Retinal pigment epithelial cell (primary cell): ENCODE results near the gene MTFR1L.

Experiments used
- DNase-seq: peaks from one replicate; pipeline ENCODE4 v3.0.0-alpha.2; 2010; ENCODE audit warnings: low read depth
- H3K4me3 ChIP-seq: 2 replicates; pipeline ENCODE4 v1.5.1; 2011; ENCODE audit warnings: mild to moderate bottlenecking, low read length, control low read depth, moderate library complexity
- TF ChIP-seq, protein P1 (sequence below): conservative IDR thresholded peaks from 2 replicates; pipeline ENCODE4 v1.5.1; 2011; ENCODE audit warnings: low read depth, low read length, control low read depth, inconsistent platforms

MTFR1L gene

DNA sequence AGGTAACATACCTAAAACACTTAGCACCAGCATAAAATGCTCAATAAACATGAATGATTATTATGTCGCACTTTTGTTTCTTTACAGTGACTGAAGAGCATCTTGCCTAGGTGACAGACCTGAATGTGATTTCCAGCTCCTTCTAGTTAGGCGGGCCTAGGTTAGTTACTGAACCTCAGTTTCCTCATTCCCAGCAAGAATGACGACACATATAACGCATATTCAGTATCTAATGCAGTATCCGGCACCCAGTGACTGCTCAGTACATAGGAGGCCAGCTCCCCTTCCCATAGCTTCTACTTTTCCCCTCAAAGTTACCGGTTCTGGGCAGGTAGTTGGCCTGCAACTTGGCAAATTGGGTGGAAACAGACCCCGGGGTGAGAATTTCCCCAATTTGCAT is 38.7 kb downstream of the MTFR1L start:
- no peak for DNase-seq
- peak overlapping the region; percentile 64 for H3K4me3 ChIP-seq
- TF ChIP-seq, protein P1, sequence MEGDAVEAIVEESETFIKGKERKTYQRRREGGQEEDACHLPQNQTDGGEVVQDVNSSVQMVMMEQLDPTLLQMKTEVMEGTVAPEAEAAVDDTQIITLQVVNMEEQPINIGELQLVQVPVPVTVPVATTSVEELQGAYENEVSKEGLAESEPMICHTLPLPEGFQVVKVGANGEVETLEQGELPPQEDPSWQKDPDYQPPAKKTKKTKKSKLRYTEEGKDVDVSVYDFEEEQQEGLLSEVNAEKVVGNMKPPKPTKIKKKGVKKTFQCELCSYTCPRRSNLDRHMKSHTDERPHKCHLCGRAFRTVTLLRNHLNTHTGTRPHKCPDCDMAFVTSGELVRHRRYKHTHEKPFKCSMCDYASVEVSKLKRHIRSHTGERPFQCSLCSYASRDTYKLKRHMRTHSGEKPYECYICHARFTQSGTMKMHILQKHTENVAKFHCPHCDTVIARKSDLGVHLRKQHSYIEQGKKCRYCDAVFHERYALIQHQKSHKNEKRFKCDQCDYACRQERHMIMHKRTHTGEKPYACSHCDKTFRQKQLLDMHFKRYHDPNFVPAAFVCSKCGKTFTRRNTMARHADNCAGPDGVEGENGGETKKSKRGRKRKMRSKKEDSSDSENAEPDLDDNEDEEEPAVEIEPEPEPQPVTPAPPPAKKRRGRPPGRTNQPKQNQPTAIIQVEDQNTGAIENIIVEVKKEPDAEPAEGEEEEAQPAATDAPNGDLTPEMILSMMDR = no peak

DNA sequence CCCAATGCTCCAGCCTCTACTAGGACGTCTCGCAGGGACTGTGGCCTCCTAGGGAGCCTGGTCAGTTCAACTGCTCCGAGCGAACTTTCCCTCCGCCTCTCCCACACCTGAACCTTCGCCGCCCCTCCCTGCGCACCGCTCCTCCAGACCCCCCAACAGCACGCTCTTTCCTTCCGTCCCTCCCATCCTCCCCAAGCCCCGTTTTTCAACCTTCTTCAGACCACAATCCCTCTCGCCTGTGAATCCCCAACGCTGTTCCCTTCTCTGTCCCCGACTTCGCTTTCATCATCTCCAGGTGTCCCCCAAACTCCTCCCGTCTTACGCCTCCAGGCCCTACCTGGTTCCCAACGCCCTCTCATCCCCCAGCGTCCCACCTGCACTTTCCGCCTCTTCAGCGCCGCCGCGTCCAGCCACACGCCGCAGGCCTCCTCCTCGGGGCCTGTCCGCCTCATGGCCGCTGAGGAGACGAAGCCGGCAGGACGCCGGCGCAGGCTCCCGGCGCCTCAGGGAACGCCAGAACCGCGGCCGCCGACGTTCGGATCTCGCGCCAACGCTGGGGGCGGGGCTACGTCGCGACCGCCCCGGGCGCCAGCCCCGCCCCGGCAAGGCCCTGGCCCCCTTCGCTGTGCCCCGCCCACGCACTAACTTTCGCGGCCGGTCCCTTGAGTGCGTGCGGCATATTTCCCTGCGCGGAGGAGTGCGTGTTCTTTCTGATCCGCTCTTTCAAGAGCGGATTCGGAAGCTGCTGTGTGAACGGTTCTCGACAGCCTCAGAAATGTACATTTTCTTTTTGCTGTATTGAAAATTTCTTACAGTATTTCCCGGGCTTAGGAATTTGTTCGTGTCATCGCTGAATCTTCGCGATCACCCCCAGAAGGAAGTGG is 39.4 kb downstream of the MTFR1L start, which contains the start of gene AUNIP:
AUNIP (minus strand) TSS at position 552 of the 884 bp plus-strand sequence; CDS start at position 452, 100 bp downstream.
- peak within 1 kb of the TSS; percentile 64 for H3K4me3 ChIP-seq
- TF ChIP-seq, protein P1 = no peak
- no peak for DNase-seq

DNA sequence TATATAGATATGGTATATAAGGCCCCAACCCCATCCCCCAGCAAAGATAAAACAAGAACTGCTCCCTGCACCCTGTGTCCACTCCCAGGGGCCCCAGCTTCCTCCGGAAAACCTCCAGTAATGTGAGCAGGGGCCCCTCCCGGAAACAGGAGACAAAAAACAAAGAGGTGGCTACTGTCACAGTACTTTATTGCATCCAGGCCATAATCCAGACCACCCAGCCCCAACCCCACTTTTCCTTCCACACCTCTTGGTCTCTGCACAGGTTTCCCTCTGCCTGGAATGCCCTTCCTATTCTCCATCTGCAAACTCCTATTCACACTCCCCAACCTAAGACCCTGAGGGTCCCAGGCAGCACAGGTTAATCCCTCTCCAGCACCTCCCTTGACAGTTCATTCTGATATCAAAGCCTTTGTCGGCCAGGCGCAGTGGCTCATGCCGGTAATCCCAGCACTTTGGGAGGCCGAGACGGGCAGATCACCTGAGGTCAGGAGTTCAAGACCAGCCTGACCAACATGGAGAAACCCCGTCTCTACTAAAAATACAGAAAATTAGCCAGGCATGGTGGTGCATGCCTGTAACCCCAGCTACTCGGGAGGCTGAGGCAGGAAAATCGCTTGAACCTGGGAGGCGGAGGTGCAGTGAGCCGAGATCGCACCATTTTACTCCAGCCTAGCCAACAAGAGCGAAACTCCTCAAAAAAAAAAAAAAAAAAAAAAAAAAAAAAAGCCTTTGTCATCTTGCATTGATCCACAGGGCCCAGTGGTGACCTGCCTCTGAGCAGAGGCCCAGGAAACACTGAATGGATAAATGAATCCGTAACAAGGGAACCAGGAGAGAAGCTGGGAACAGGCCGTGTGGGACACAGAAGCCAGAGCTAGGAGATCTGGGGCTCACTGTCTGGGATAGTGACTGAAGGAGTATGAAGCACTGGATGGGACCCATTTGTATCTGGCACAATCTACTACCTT is 41.8 kb downstream of the MTFR1L start:
- TF ChIP-seq, protein P1 = no peak
- no peak overlapping the region for H3K4me3 ChIP-seq
- DNase-seq = no peak

DNA sequence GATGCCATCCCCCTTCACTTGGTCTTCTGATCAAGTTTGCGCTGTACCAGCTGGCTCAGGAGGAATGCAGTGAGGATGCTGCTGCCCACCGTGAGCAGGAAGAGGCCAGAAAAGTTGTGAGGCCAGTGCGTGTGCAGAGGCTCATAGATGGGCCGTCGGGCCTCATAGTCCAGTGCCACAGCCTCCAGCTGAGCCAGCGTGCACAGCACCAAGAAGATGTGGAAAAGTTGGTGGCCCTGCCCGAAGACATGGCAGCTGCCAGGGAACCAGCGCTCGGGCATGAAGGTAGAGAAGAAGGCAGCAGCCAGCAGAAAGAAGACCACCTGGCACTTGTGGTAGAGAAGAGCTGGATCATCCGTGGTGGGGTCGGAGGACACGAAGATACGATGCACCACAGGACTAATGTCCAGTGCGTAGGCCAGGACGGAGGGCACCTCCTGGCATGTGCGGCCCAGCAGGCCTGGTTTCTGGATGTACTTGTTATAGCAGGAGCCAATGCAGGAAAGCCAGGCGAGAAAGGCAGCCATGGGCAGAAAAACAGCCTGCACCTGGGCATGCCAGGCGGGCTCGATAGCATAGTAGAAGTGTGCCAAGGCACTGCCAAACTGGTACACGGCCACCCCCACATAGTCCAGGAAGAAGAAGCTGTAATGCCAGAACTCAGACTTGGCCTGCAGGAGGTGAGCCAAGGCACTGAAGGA is 43.2 kb downstream of the MTFR1L start:
- TF ChIP-seq, protein P1 = no peak
- H3K4me3 ChIP-seq = no peak overlapping the region
- DNase-seq = no peak

DNA sequence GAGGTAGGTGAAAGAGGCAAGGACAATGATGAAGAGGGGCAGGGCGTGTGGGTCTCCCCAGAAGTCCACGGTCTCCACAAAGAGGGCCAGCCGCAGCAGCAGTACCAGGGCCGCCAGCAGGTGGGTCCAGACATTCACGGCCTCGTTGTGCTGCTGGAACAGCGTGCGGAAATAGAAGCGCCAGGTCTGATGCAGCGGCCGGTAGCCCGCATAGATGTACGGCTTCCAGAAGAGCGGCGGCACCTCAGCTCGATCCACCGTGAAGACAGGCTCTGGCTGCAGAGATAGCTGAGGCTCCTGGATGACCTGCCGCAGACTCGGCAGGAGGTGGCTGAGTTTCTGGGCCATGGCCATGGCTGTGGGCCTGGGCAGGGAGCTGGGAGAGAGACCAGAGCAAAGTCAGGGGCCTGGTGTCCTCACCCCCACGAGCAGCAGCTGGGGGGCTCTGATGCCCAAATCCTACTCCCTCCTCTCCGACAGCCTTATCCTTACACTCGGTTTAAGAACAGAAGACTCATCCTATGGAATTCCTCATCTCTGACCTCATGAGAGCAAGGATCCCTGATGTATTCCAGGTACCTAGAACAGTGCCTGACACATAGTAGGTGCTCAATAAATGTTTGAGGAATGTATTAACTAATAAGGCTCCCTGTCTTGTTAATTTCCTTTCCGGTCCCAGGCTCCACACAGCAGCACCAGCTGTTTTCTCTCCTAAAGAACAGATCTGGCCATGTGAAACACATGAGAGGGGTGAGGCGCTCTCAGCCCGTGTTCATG is 43.9 kb downstream of the MTFR1L start:
- TF ChIP-seq, protein P1 = no peak
- H3K4me3 ChIP-seq = no peak overlapping the region
- DNase-seq = no peak

DNA sequence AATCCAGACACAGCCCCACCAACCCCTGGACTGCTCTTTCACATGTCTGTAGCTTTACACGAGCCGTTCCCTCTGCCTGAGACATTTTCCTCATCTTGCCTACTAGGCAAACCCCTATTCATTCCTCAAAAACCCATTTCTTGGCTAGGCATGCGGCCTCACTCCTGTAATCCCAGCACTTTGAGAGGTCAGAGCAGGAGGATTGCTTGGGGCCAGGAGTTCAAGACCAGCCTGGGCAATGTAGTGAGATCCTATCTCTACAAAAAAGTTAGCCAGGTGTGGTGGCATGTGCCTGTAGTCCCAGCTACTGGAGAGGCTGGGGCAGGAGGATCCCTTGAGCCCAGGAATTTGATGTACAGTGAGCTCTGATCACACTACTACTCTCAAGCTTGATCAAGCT is 44.7 kb downstream of the MTFR1L start:
- DNase-seq = no peak
- TF ChIP-seq, protein P1 = no peak
- no peak overlapping the region for H3K4me3 ChIP-seq
